HPDE6-E6E7 (cell line): ENCODE data around the gene CHRNA4.

ENCODE experiments used
- DNase-seq: peaks from one replicate; pipeline ENCODE4 v3.0.0; 2011; ENCODE audit warnings: missing footprints; ENCODE audit errors: extremely low spot score

The CHRNA4 gene

GRCh38 chr20:63377951-63378381 lies 16.8 kb upstream of the CHRNA4 start:
- DNase-seq = no peak

GRCh38 chr20:63377256-63377941 lies 16.2 kb upstream of the CHRNA4 start:
- no peak for DNase-seq

GRCh38 chr20:63376283-63377250 lies 15.4 kb upstream of the CHRNA4 start:
- no peak for DNase-seq

GRCh38 chr20:63375438-63375837 lies 14.3 kb upstream of the CHRNA4 start:
- DNase-seq = no peak

- no peak for DNase-seq
These were observed 13.4 kb upstream of the CHRNA4 start for GRCh38 chr20:63374504-63374903.

DNA sequence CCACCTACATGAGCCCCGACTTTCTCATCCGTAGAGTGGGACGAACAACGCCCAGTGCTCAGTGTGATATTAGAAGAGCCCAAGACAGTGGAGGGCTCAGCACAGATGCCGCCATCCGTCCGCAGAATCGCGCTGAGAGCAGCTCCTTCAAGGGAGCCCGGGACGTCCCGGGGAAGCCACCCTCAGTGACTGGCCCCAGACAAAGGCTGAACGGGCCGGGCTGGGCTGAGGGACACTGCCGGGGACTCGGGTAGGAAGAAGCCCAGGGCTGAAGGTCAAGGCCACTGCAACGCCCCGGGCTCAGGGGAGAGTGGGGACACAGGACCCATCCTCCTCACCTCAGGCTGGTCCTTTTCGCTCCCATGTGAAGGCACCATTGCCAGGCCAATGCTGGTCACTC lies 12.8 kb upstream of the CHRNA4 start:
- no peak for DNase-seq

DNA sequence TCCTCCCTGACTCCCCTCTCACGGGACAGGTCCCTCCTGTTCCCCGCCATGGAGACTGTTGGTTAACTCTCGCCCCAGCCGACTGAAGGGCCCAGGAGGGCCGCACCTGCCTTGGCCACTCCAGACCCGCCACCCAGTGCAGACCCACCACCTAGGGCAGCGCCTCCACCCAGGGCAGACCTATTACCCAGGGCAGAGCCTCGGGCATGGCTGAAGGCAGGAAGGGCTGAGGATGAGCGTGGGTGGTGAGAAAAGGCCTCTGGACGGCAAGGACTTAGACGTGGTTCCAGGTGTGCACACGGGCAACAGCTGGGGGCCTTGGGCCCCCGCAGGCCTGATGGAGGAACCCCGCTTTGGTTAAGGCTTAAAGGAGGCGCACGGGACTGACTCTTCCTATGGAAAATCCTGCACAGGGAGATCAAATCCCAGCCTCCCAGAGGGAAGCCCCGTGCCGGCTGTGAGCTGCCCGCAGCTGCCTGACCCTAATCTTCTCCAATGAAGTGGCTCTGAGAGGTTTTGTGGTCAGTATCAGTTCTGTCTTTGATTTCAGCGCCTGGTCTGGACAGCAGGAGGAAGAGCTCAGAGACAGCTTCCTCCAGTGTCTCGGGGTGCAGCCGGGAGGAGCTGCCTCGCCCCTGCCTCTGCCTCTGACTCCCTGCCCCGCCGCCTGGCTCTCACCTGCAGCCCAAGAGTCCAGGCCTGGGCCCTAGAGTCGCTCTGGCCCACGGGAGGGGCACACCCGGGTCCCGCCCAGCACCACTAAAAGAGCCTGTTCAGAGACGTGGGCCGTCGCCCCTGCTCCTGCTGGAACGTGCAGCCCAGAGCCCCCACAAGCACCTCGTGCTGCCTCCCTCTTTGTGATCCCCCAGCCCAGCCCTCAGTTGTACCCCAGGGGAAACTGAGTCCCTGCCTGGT lies 12.1 kb upstream of the CHRNA4 start:
- no peak for DNase-seq

GRCh38 chr20:63371291-63371865 lies 10.2 kb upstream of the CHRNA4 start:
- DNase-seq = no peak

DNA sequence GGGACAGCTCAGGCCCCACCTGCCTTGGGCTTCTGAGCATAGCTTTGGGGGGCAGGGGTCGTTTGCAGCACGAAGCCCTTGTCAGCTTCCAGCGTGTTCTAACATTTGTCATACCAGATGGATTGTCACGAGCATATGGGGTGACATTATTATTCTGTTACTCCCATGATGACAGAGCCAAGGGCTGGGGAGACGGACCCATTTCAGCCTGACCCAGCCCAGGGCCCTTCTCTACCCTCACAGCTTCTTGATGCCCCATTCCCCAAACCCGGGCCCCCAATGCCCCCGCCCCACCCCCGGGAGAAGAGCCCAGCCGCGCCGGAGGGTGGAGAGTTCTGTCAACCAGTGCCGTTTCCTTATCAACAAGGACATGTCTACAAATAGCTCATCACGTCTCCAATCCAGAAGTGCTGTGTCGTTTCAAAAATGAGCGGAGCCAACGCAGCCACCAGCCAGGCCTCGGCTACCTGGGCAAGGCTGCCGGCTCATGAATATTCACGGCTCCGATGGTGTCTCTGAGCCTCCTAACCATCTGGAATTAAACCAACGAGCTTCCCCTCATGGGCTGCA lies 9.6 kb upstream of the CHRNA4 start:
- no peak for DNase-seq

- no peak for DNase-seq
These were observed 8.8 kb upstream of the CHRNA4 start for GRCh38 chr20:63369724-63370617.

- no peak for DNase-seq
These were observed 7.9 kb upstream of the CHRNA4 start for GRCh38 chr20:63369024-63369530.

GRCh38 chr20:63368151-63368550 lies 7.0 kb upstream of the CHRNA4 start:
- DNase-seq = no peak

- DNase-seq = no peak
These were observed 6.4 kb upstream of the CHRNA4 start for GRCh38 chr20:63367446-63368055.

DNA sequence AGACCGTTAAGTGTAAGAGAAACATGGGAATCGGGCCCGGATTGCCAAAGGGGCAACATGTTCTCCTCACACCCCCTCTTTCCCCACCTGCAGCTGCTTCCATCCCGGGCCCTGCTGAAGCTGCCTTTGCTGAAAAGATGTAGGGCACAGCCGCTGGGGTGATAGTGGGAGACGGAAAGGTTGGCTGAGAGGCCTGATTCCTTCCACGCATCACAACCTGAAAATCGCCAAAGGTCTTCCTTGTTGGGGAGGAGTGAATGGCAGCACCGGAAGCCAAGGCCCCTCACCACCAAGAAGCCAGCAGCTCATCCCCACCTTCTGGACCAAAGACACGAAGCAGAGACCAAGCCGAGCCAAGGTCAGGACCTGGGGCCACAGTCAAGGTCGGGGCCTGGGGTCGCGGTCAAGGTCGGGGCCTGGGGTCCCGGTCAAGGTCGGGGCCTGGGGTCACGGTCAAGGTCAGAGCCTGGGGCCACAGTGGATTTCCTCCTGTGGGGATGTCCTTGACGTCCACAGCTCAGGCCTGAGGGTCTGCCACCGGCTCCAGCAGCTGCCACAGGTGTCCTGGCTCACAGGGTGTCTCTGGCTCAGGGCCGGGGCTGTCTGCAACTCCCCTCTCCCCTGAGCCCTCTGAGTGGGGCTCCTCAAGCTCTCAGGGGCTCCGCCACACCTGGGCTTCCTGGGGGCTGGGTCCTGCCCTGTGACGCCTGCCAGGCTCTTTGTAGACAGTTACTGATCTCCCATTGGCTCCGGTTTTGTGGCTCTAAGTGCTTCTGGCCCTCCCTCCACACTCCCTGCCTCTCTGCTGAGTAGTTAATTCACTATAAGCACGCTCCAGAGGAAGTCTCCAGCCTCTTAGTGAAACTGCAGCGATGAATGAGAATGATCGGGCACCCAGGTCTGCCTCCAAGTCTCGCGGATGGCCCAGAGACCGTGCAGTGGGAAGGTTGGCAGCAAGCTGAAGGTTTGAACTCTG lies 5.5 kb upstream of the CHRNA4 start:
- no peak for DNase-seq

DNA sequence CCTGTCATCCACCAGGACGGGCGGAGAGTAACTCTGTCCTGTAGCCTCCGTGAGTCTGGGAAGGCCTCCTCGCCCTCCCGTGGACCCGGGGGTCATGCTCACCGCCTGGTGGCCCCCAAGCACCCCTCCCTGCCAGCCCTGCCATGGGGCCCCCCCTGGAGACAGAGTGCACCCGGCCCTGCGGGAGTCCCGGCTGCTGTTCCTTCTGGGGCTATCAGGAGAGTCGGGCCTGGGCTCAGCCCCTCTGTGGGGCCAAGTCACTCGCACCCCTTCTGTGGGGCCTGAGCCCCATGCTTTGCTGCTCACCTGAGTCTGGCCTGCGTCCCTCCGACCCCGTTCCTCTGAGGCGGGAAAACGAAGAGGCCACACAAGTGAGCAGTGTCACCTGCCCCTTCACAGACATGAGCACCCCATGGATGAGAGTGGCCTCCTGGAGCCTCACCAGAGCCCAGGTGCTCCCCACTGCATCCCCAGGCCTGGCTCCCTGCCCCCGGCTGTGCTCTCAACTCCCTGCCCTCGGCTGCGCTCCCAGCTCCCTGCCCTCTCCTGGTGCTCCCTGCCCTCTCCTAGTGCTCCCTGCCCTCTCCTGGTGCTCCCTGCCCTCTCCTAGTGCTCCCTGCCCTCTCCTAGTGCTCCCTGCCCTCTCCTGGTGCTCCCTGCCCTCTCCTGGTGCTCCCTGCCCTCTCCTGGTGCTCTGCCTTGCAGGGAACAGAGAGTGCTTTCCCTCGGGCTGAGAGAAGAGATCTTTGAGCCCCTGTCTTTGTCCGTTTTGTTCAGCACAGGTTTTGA lies 4.6 kb upstream of the CHRNA4 start:
- no peak for DNase-seq

- DNase-seq = no peak
These were observed 3.8 kb upstream of the CHRNA4 start for GRCh38 chr20:63364801-63365585.
